DND-41 (cell line): Measurements from ENCODE around the gene PRXL2B.

Experiments
- CTCF ChIP-seq: IDR thresholded peaks from 2 replicates; pipeline ENCODE4 v1.5.1; 2012; ENCODE audit warnings: borderline replicate concordance, low read length, moderate library complexity, mild to moderate bottlenecking; ENCODE audit not compliant: poor library complexity, severe bottlenecking; ENCODE audit errors: extremely low read depth
- EZH2 ChIP-seq: IDR thresholded peaks from 3 replicates; pipeline ENCODE4 v1.6.1; 2012; ENCODE audit warnings: borderline replicate concordance, low read depth, mild to moderate bottlenecking, moderate library complexity, low read length, inconsistent platforms; ENCODE audit not compliant: severe bottlenecking

GRCh38 chr1:2555634-2556276, 30.8 kb upstream of the PRXL2B start:
- no peak for TF ChIP-seq CTCF
- TF ChIP-seq EZH2: no peak
